ENCODE measurements around the gene NRXN3. TPM values are rescaled to one million over a fixed set of nuclear protein-coding genes. Genes with fewer than 3 reads are reported as not detected.

The NRXN3 gene
- total and polyA plus RNA-seq, 8 donors = 0.29 to 41.1 (median 9.1) TPM

GRCh38 chr14:78764645-78765044 is 594.5 kb downstream of the NRXN3 start:
- no peak overlapping the region for H3K27ac ChIP-seq
- H3K27me3 ChIP-seq = no peaks in the 10 kb centered on the region
- H3K9me3 ChIP-seq = no peaks in the 10 kb centered on the region
- no peaks in the 10 kb centered on the region for H3K4me1 ChIP-seq
- no peaks in the 10 kb centered on the region for H3K36me3 ChIP-seq
- H3K4me3 ChIP-seq = no peak overlapping the region
- DNase-seq = no peak
- intact Hi-C loops (cut with DNase I; ENCODE audit: low total_unique reads) = no loop called here
- TF ChIP-seq EP300 (IDR thresholded peaks at IDR 0.05) (no peak), POLR2A (IDR thresholded peaks at IDR 0.05) (no peak), POLR2AphosphoS5 (IDR thresholded peaks at IDR 0.05) (no peak), CTCF (IDR thresholded peaks at IDR 0.05) (no peak)
- 59 to 75% (median 70%) methylated on average over 4 of the region's 4 CpGs for WGBS, 5 donors

GRCh38 chr14:78767436-78767835 is 597.3 kb downstream of the NRXN3 start:
- no peak for DNase-seq
- no peak overlapping the region for H3K27ac ChIP-seq
- TF ChIP-seq POLR2A (IDR thresholded peaks at IDR 0.05) (no peak), EP300 (IDR thresholded peaks at IDR 0.05) (no peak), POLR2AphosphoS5 (IDR thresholded peaks at IDR 0.05) (no peak), CTCF (IDR thresholded peaks at IDR 0.05) (no peak)
- no peaks in the 10 kb centered on the region for H3K9me3 ChIP-seq
- 62 to 78% (median 74%) methylated on average over 5 of the region's 5 CpGs for WGBS, 5 donors
- intact Hi-C loops (cut with DNase I; ENCODE audit: low total_unique reads) = no loop called here
- H3K36me3 ChIP-seq = no peaks in the 10 kb centered on the region
- no peaks in the 10 kb centered on the region for H3K4me1 ChIP-seq
- no peak overlapping the region for H3K4me3 ChIP-seq
- no peaks in the 10 kb centered on the region for H3K27me3 ChIP-seq

- no peaks in the 10 kb centered on the region for H3K9me3 ChIP-seq
- H3K27me3 ChIP-seq = no peaks in the 10 kb centered on the region
- no peak for DNase-seq
- H3K27ac ChIP-seq = no peak overlapping the region
- no peaks in the 10 kb centered on the region for H3K4me1 ChIP-seq
- intact Hi-C loops (cut with DNase I; ENCODE audit: low total_unique reads) = no loop called here
- H3K4me3 ChIP-seq = no peak overlapping the region
- TF ChIP-seq CTCF (IDR thresholded peaks at IDR 0.05) (no peak), EP300 (IDR thresholded peaks at IDR 0.05) (no peak), POLR2A (IDR thresholded peaks at IDR 0.05) (no peak), POLR2AphosphoS5 (IDR thresholded peaks at IDR 0.05) (no peak)
- H3K36me3 ChIP-seq = no peaks in the 10 kb centered on the region
- 87 to 96% (median 93%) methylated on average over 1 of the region's 1 CpG for WGBS, 5 donors
These were observed 612.4 kb downstream of the NRXN3 start for GRCh38 chr14:78782551-78782950.

GRCh38 chr14:78785265-78785664 is 615.1 kb downstream of the NRXN3 start:
- intact Hi-C loops (cut with DNase I; ENCODE audit: low total_unique reads) = no loop called here
- H3K4me1 ChIP-seq = no peaks in the 10 kb centered on the region
- TF ChIP-seq CTCF (IDR thresholded peaks at IDR 0.05) (no peak), POLR2AphosphoS5 (IDR thresholded peaks at IDR 0.05) (no peak), EP300 (IDR thresholded peaks at IDR 0.05) (no peak)
- no peak overlapping the region for H3K27ac ChIP-seq
- H3K36me3 ChIP-seq = no peaks in the 10 kb centered on the region
- H3K4me3 ChIP-seq = no peak overlapping the region
- H3K9me3 ChIP-seq = no peaks in the 10 kb centered on the region
- 77 to 83% (median 80%) methylated on average over 4 of the region's 4 CpGs for WGBS, 5 donors
- no peak for DNase-seq
- H3K27me3 ChIP-seq = no peaks in the 10 kb centered on the region

All from stomach (tissue), 9 donors.